ENCODE data around the gene LINGO1.

Gene LINGO1

DNA sequence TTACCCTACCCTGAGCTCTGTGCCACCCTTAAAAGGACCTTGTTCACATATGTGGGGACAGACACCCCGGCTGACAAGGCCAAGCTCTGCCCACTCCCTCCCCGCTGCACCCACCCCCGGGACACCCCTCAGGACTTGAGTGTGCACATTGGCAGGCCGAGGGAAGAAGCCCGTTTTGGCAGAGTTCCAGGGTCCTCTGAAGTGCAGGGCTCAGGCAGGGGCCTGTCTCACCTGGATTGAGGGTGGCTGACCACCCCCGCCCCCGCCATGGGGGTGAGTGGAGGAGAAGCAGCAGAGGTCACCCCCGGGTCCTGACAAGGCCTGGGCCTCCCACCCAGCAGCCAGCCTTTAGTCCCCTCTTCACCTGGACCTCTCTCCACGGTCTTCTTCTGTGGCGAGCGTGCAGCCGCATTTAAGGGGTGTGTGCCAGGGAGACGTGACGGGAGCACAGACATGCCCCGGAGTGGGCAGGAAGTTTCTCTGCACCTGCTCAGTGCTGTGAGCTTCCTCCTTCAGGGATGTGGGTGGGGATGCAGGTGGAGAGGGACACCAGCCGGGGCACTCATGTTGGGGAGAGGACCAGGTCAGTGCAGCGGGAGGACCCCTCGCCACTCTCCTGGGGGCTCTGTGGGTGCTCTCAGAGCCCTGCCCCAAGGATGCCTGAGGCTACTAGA lies 50.7 kb downstream of the LINGO1 start:
- no CpG with 5 or more reads among the region's 18 CpGs for WGBS (ENCODE audit: extremely low coverage, insufficient coverage, low lambda C conversion rate)
- no peaks in the 10 kb centered on the region for H3K4me1 ChIP-seq (ENCODE audit: control insufficient read depth, low read depth, low read length)
- H3K4me2 ChIP-seq (ENCODE audit: low read length): no peak overlapping the region

GRCh38 chr15:77580996-77581682 lies 51.6 kb downstream of the LINGO1 start:
- Histone ChIP-seq H3K18ac (ENCODE audit: low read length) (no peak overlapping the region), H2BK15ac (replicated peaks; ENCODE audit: low read depth) (no peak overlapping the region), H4K5ac (ENCODE audit: low read length) (no peak overlapping the region), H3K36me3 (ENCODE audit: control insufficient read depth, insufficient read depth, low read length) (no peaks in the 10 kb centered on the region), H3K4ac (ENCODE audit: low read depth, low read length) (no peak overlapping the region), H3K27me3 (ENCODE audit: insufficient read depth, low read length, poor library complexity) (no peaks in the 10 kb centered on the region), H3K79me1 (ENCODE audit: low read length) (no peaks in the 10 kb centered on the region), H3K23ac (ENCODE audit: low read length) (no peak overlapping the region), H3K27ac (ENCODE audit: low read depth, low read length) (no peak overlapping the region), H3K4me1 (ENCODE audit: control insufficient read depth, low read depth, low read length) (no peaks in the 10 kb centered on the region), H2AK5ac (ENCODE audit: low read length) (no peak overlapping the region), H4K8ac (ENCODE audit: low read depth, low read length) (no peak overlapping the region), H3K56ac (ENCODE audit: low read length) (no peak overlapping the region), H3K4me3 (ENCODE audit: low read length) (no peak overlapping the region), H2BK120ac (ENCODE audit: low read depth, low read length) (no peak overlapping the region), H3K9ac (ENCODE audit: low read length) (no peak overlapping the region), H3K79me2 (ENCODE audit: control insufficient read depth, insufficient read depth, low read length) (no peaks in the 10 kb centered on the region), H2BK5ac (ENCODE audit: low read length) (no peak overlapping the region), H3K4me2 (ENCODE audit: low read length) (no peak overlapping the region)
- no CpG with 5 or more reads among the region's 16 CpGs for WGBS (ENCODE audit: extremely low coverage, insufficient coverage, low lambda C conversion rate)
- DNase-seq: no peak

More for the DNA sequence above, 50.7 kb downstream of the LINGO1 start:
- Histone ChIP-seq H3K27me3 (ENCODE audit: insufficient read depth, low read length, poor library complexity) (no peaks in the 10 kb centered on the region), H3K9ac (ENCODE audit: low read length) (no peak overlapping the region), H2BK5ac (ENCODE audit: low read length) (no peak overlapping the region), H3K79me2 (ENCODE audit: control insufficient read depth, insufficient read depth, low read length) (no peaks in the 10 kb centered on the region), H2BK120ac (ENCODE audit: low read depth, low read length) (no peak overlapping the region), H3K4ac (ENCODE audit: low read depth, low read length) (no peak overlapping the region), H3K79me1 (ENCODE audit: low read length) (no peaks in the 10 kb centered on the region), H3K36me3 (ENCODE audit: control insufficient read depth, insufficient read depth, low read length) (no peaks in the 10 kb centered on the region), H3K27ac (ENCODE audit: low read depth, low read length) (no peak overlapping the region), H3K18ac (ENCODE audit: low read length) (no peak overlapping the region), H3K23ac (ENCODE audit: low read length) (no peak overlapping the region), H3K56ac (ENCODE audit: low read length) (no peak overlapping the region), H2AK5ac (ENCODE audit: low read length) (no peak overlapping the region), H4K8ac (ENCODE audit: low read depth, low read length) (no peak overlapping the region), H2BK15ac (replicated peaks; ENCODE audit: low read depth) (no peak overlapping the region), H3K4me3 (ENCODE audit: low read length) (no peak overlapping the region), H4K5ac (ENCODE audit: low read length) (no peak overlapping the region)
- DNase-seq: no peak

GRCh38 chr15:77579498-77580188 lies 53.1 kb downstream of the LINGO1 start:
- H3K4me2 ChIP-seq (ENCODE audit: low read length): no peak overlapping the region
- no peak overlapping the region for H3K18ac ChIP-seq (ENCODE audit: low read length)
- H2BK15ac ChIP-seq (replicated peaks; ENCODE audit: low read depth): no peak overlapping the region
- H2AK5ac ChIP-seq (ENCODE audit: low read length): no peak overlapping the region
- H3K56ac ChIP-seq (ENCODE audit: low read length): no peak overlapping the region
- no CpG with 5 or more reads among the region's 13 CpGs for WGBS (ENCODE audit: extremely low coverage, insufficient coverage, low lambda C conversion rate)
- no peaks in the 10 kb centered on the region for H3K79me2 ChIP-seq (ENCODE audit: control insufficient read depth, insufficient read depth, low read length)
- no peak overlapping the region for H3K4ac ChIP-seq (ENCODE audit: low read depth, low read length)
- no peak overlapping the region for H2BK5ac ChIP-seq (ENCODE audit: low read length)
- no peak overlapping the region for H3K27ac ChIP-seq (ENCODE audit: low read depth, low read length)
- H3K36me3 ChIP-seq (ENCODE audit: control insufficient read depth, insufficient read depth, low read length): no peaks in the 10 kb centered on the region
- no peaks in the 10 kb centered on the region for H3K79me1 ChIP-seq (ENCODE audit: low read length)
- H4K5ac ChIP-seq (ENCODE audit: low read length): no peak overlapping the region
- H2BK120ac ChIP-seq (ENCODE audit: low read depth, low read length): no peak overlapping the region
- H3K9ac ChIP-seq (ENCODE audit: low read length): no peak overlapping the region
- DNase-seq: no peak
- H3K4me1 ChIP-seq (ENCODE audit: control insufficient read depth, low read depth, low read length): no peaks in the 10 kb centered on the region
- H3K4me3 ChIP-seq (ENCODE audit: low read length): no peak overlapping the region
- H3K27me3 ChIP-seq (ENCODE audit: insufficient read depth, low read length, poor library complexity): no peaks in the 10 kb centered on the region
- no peak overlapping the region for H4K8ac ChIP-seq (ENCODE audit: low read depth, low read length)
- no peak overlapping the region for H3K23ac ChIP-seq (ENCODE audit: low read length)

DNA sequence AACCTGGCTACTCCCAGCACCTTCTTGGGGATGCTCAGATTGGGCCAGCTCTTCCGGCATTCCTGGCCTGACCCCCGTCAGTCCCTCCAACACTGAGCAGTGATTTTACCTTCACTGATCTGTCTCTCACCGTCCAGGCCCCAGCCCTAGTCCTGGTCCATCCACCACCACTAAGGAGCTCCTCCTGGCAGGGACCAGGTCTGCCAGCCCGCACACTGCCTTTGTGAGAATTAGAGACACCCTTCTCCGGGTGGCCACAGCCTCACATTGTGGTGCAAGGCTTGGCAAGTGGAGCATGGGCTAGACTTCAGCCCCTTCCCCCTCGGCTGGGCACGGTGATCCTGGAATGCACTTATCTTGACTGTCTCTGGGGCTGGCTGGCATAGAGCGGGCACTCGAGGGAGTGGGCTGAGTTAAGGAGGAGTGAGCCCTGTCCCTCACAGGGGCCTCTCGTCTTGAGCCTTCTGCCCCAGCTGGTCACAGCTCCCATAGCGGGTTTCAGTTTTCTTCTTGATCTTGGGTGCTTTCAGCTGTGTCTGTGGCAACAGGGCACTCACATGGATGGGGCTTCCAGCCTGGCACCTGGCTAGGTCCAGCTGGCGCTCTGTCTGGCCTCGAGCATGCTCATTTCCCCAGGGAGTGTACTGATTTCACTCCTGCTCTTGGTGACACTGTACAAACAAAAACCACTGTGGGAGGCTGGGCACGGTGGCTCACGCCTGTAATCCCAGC lies 53.9 kb downstream of the LINGO1 start:
- no peak overlapping the region for H2AK5ac ChIP-seq (ENCODE audit: low read length)
- no peak overlapping the region for H3K18ac ChIP-seq (ENCODE audit: low read length)
- H3K79me1 ChIP-seq (ENCODE audit: low read length): no peaks in the 10 kb centered on the region
- no peak overlapping the region for H3K23ac ChIP-seq (ENCODE audit: low read length)
- WGBS (ENCODE audit: extremely low coverage, insufficient coverage, low lambda C conversion rate): no CpG with 5 or more reads among the region's 15 CpGs
- no peaks in the 10 kb centered on the region for H3K36me3 ChIP-seq (ENCODE audit: control insufficient read depth, insufficient read depth, low read length)
- H3K4ac ChIP-seq (ENCODE audit: low read depth, low read length): no peak overlapping the region
- no peak overlapping the region for H3K4me2 ChIP-seq (ENCODE audit: low read length)
- no peak overlapping the region for H3K27ac ChIP-seq (ENCODE audit: low read depth, low read length)
- no peaks in the 10 kb centered on the region for H3K4me1 ChIP-seq (ENCODE audit: control insufficient read depth, low read depth, low read length)
- DNase-seq: no peak
- no peaks in the 10 kb centered on the region for H3K79me2 ChIP-seq (ENCODE audit: control insufficient read depth, insufficient read depth, low read length)
- H4K5ac ChIP-seq (ENCODE audit: low read length): no peak overlapping the region
- no peak overlapping the region for H2BK5ac ChIP-seq (ENCODE audit: low read length)
- no peak overlapping the region for H3K4me3 ChIP-seq (ENCODE audit: low read length)
- H3K27me3 ChIP-seq (ENCODE audit: insufficient read depth, low read length, poor library complexity): no peaks in the 10 kb centered on the region
- no peak overlapping the region for H3K9ac ChIP-seq (ENCODE audit: low read length)
- H2BK15ac ChIP-seq (replicated peaks; ENCODE audit: low read depth): no peak overlapping the region
- H2BK120ac ChIP-seq (ENCODE audit: low read depth, low read length): no peak overlapping the region
- H4K8ac ChIP-seq (ENCODE audit: low read depth, low read length): no peak overlapping the region
- no peak overlapping the region for H3K56ac ChIP-seq (ENCODE audit: low read length)

GRCh38 chr15:77577366-77577950 lies 55.3 kb downstream of the LINGO1 start:
- H4K5ac ChIP-seq (ENCODE audit: low read length): no peak overlapping the region
- H3K79me2 ChIP-seq (ENCODE audit: control insufficient read depth, insufficient read depth, low read length): no peaks in the 10 kb centered on the region
- no peaks in the 10 kb centered on the region for H3K27me3 ChIP-seq (ENCODE audit: insufficient read depth, low read length, poor library complexity)
- no peak overlapping the region for H2BK15ac ChIP-seq (replicated peaks; ENCODE audit: low read depth)
- H3K36me3 ChIP-seq (ENCODE audit: control insufficient read depth, insufficient read depth, low read length): no peaks in the 10 kb centered on the region
- no peak overlapping the region for H3K9ac ChIP-seq (ENCODE audit: low read length)
- no peak overlapping the region for H3K4me3 ChIP-seq (ENCODE audit: low read length)
- no peak overlapping the region for H3K27ac ChIP-seq (ENCODE audit: low read depth, low read length)
- H2BK5ac ChIP-seq (ENCODE audit: low read length): no peak overlapping the region
- H3K4me1 ChIP-seq (ENCODE audit: control insufficient read depth, low read depth, low read length): no peaks in the 10 kb centered on the region
- no peak overlapping the region for H3K18ac ChIP-seq (ENCODE audit: low read length)
- no CpG with 5 or more reads among the region's 9 CpGs for WGBS (ENCODE audit: extremely low coverage, insufficient coverage, low lambda C conversion rate)
- H3K23ac ChIP-seq (ENCODE audit: low read length): no peak overlapping the region
- H3K56ac ChIP-seq (ENCODE audit: low read length): peak overlapping the region; percentile 39
- H3K4me2 ChIP-seq (ENCODE audit: low read length): no peak overlapping the region
- H4K8ac ChIP-seq (ENCODE audit: low read depth, low read length): no peak overlapping the region
- H3K79me1 ChIP-seq (ENCODE audit: low read length): no peaks in the 10 kb centered on the region
- DNase-seq: peak; percentile 31
- no peak overlapping the region for H2BK120ac ChIP-seq (ENCODE audit: low read depth, low read length)
- no peak overlapping the region for H2AK5ac ChIP-seq (ENCODE audit: low read length)
- no peak overlapping the region for H3K4ac ChIP-seq (ENCODE audit: low read depth, low read length)
